ENCODE data around the gene SHISA4. TPM values are rescaled to one million over a fixed set of nuclear protein-coding genes. Genes with fewer than 3 reads are reported as not detected.
"Not testable (repeated sequence)": the region's sequence is repeated elsewhere in the genome, so short reads cannot be mapped to it uniquely, and the experiment has no call there.

SHISA4 gene
- total RNA-seq, 1 donor from 2014 or later: 40.5 TPM

DNA sequence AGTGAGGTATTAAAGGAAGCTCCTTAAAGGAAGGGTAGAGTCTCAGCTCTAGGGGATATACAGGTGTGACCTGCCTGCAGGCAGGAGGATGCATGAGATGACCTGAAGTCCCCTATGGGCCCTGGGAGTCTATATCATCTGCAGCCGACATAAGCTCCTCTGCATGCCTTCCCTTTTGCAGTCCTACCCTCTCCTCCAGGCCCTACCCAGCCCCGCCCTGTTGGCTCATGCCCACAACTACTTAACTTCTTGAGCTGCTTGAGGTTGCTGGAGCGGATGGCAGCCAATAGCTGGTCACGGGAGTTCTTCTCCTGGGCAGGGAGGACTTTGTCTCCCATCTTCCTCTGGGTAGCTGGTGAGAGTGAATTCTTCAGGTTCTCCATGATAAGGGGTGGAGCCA lies 10.3 kb downstream of the SHISA4 start:
- peak; percentile 44 for DNase-seq

- no peak for DNase-seq
Measured at GRCh38 chr1:201899683-201900429, 11.2 kb downstream of the SHISA4 start.

DNA sequence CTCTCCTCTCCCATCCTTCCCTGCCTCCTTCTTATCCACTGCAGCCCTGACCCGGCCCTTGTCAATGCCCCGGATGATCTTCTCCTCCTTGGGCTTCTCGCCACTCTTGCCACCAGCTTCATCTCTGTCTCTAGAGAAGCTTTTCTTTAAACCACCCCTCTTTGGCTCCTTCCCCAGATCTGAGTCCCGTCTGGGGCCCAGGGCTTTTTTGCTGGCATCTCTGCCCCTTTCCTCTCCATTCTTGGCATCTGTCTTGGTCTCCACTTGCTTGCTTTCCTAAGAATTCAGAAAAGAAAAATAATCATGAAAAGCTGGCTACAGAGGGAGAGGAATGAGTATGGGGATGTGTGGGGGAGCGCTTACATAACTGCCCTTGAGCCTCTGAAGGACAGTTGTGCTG lies 11.8 kb downstream of the SHISA4 start:
- no peak for DNase-seq

DNA sequence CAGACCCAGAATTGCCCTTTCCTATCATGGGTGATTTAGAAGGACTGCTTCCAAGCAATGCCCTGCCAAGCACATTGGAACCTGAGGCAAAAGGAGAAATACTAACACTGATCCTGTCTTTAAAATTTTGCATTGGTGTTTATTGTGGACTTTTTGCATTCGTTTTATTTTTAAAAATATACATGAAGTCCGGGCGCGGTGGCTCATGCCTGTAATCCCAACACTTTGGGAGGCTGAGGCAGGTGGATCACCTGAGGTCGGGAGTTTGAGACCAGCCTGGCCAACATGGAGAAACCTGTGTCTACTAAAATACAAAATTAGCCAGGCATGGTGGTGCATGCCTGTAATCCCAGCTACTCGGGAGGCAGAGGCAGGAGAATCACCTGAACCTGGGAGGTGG lies 12.3 kb downstream of the SHISA4 start:
- not testable (repeated sequence) for DNase-seq

DNA sequence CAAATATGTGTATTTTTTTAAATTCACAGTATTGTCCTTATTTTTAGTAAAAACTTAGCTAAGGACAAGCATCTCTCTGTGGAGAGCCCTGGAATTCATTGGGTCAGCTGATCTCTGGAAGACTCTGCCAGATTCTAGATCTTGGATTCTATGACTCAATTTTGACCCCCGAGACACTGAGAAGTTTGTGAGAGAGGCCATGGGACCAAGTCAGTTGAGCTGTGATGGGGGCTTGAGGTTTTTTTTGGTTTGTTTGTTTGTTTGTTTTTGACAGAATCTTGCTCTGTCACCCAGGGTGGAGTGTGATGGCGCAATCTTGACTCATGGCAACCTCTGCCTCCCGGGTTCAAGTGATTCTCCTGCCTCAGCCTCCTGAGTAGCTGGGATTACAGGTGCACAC lies 13.5 kb downstream of the SHISA4 start:
- no peak for DNase-seq

- no peak for DNase-seq
Measured at GRCh38 chr1:201903135-201903534, 14.4 kb downstream of the SHISA4 start.

DNA sequence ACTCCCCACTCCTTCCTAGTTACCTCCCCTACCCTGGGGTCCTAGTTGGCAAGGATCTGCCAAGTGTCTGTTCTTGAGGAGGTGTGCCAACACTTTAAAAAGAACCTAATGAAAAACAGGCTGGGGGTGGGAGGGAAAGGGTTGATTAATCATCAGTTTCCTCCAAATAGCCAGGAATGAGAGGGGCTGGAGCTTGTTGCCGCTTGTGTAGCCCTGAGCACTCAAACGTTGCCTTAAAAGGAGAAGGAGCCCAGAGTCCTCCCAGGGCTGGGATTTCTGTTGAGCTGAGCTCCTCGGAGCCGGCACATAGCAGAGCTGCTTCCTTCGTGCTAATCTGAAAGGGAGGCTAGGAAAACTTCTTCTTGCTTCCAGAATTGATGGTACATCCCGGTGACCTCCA lies 15.9 kb downstream of the SHISA4 start:
- DNase-seq: peak; percentile 51

GRCh38 chr1:201905234-201905890 lies 16.7 kb downstream of the SHISA4 start:
- no peak for DNase-seq

DNA sequence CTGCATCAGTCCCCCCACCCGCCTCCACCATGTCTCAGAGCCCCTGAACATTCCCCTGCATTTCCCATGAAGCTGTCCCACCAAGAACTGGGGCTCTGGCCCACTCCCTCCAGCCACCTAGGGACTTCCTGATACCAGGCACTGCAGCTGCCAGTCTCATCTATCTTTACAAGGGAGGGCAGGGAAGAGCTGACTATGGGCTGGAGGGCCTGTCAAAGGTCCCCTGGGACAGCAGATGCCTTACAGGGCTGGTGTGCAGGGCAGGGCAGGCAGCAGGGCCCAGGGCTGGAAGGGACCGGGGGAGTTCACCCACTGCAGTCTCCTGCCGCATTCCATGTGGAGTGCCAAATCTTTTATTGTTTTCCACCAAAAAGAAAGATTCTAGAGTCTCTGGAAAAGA lies 17.6 kb downstream of the SHISA4 start:
- peak; percentile 67 for DNase-seq

GRCh38 chr1:201907621-201908020 lies 18.9 kb downstream of the SHISA4 start:
- no peak for DNase-seq

- DNase-seq: no peak
Measured at GRCh38 chr1:201911826-201912571, 23.3 kb downstream of the SHISA4 start.

- no peak for DNase-seq
Measured at GRCh38 chr1:201912832-201913231, 24.1 kb downstream of the SHISA4 start.

GRCh38 chr1:201914456-201915235 lies 25.9 kb downstream of the SHISA4 start:
- DNase-seq: no peak

DNA sequence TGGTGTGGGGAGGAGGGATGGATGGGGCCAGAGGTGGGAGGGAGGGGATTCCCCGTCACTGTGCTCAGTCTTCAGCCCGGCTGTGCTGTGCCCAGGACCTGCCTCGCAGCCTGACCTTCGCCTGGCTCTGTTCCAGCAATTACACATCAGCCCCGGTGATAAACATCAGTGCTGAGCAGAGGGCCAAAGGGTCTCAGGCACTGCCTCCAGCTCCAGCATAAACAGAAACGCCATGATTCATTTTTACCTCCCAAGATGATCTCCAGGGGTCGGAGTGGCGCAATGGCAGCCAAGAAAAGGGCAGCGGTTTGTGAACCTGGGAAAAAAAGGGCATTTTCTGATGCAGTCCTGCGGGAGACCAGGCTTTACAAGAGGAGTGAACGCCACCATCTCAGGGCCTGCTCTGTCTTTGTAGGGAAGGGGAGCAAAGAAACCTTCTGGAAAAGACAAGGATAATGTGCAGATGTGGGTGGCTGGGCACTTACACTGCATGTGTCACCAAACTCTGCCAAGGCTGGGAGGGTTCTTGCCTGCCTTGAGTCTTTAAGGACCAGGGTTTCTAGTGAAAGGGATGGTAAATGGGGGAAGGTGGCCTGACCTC lies 28.1 kb downstream of the SHISA4 start:
- peak; percentile 29 for DNase-seq

DNA sequence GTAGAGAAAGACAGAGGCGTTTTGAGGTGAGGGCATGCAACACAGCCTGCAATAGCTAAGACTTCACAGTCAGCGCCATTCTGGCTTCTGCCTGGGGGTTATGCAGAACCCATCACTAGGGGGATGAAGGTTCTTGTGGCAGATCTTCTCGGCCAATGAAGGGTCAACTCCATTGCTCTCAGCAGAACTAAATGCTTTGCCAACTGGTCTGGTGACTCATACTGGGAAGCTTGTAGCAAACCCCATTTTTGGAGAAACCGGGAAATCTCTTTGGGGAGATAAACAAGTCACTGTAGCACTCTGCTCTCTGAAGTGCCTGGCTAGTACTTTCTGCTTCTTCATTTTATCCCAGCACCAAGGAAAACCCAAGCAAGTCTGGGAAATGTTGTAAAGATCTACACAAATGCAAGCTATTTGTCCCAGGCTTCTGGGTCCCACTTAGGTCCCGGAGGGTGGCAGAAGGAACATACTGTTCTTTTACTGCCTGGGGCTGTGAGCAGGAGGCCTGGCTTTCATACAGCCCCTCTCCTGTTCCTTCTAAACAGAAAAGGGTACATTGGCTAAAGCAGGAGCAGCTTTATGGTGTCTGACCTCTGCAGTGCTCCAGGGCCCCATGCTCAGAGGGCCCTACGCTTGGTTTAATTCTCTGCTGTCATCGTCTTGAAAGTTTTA lies 28.8 kb downstream of the SHISA4 start:
- DNase-seq: no peak

DNA sequence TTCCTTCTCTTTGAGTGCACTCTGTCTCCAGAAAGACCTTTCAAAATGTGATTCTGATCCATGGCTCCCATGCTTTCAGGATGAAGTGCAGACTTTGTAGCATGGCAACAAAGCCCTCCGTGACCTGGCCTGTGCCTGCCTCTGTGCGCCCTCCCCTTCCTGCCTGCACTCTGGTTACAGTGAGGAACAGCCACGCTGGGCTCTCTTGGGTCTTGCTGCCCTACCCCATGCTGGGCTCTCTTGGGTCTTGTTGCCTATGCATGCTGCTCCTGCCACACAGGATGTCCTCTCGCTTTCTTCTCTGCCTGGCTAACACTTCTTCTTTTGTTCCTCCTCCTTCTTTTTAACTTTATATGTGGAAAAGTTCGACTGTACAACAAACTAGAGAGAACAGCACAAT lies 29.6 kb downstream of the SHISA4 start:
- no peak for DNase-seq

GRCh38 chr1:201921952-201922558 lies 33.4 kb downstream of the SHISA4 start:
- no peak for DNase-seq

DNA sequence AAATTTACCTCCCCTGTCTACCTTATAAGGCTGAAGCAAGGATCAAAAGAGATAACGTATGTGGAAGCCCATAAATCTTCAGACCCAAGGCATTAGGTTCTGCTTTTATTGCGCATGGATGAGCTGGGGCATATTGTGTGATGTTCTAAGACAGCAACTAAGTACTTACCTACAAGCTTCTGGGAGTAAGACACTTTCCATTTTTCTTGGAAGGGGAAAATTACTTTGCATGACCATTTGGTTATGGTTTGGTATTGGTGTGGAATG lies 36.5 kb downstream of the SHISA4 start:
- DNase-seq: no peak

GRCh38 chr1:201925981-201926645 lies 37.4 kb downstream of the SHISA4 start:
- peak; percentile 51 for DNase-seq

GRCh38 chr1:201928266-201928665 lies 39.6 kb downstream of the SHISA4 start:
- no peak for DNase-seq

- no peak for DNase-seq
Measured at GRCh38 chr1:201930137-201930536, 41.4 kb downstream of the SHISA4 start.
